ENCODE measurements around the gene LEMD2.

DNA sequence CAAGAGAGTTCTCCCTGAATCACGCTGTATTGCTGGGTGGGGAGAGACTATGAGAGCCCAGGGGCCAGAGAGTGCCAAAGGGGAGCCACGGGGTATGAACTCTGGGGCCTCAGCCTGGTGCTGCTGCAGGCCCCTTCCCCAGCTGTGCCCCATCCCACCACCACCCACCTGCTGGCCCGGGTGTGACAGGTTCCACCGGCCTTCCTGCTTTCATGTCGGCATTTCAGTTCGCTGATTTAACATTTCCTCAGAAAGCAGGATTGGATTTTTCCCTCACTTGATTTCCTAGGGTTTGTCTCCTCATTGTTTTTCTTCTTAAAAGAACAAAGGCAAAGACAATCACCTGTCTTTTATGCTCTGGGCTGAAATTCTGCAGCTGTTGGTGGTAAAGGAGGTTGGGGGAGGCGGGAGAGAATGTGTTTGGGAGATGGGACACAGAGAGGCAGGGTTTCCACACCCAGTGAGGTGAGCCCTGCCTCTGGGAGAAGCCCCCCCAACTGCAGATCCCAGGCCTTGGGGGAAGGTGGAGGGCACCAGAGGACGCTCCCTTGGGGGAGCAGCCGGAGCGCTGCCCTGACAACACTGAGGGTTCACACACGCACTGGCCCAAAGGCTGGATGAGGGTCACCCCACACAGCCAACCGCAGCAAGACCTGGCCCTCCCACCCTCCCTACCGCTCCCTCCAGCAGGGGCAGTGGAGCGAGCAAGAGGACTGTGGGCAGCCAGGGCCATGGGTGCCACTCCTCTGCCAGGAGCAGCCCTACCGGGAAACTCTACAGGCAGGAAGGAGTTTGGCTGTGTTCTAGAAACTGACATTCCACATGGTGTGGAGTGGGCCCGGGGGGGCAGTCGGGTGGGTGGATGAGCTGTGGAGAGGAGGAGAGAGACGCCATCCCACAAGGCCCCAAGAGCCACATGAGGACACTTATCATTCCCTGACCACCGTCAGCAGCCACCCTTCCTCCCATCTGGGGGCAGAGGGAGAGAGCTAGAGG lies 25.4 kb upstream of the LEMD2 start:
- TF ChIP-seq, protein P1, sequence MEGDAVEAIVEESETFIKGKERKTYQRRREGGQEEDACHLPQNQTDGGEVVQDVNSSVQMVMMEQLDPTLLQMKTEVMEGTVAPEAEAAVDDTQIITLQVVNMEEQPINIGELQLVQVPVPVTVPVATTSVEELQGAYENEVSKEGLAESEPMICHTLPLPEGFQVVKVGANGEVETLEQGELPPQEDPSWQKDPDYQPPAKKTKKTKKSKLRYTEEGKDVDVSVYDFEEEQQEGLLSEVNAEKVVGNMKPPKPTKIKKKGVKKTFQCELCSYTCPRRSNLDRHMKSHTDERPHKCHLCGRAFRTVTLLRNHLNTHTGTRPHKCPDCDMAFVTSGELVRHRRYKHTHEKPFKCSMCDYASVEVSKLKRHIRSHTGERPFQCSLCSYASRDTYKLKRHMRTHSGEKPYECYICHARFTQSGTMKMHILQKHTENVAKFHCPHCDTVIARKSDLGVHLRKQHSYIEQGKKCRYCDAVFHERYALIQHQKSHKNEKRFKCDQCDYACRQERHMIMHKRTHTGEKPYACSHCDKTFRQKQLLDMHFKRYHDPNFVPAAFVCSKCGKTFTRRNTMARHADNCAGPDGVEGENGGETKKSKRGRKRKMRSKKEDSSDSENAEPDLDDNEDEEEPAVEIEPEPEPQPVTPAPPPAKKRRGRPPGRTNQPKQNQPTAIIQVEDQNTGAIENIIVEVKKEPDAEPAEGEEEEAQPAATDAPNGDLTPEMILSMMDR (IDR thresholded peaks at IDR 0.05; ENCODE audit: low read depth, low read length, poor library complexity, severe bottlenecking), result no peak
- TF ChIP-seq EZH2phosphoT487 (IDR thresholded peaks at IDR 0.05; ENCODE audit: borderline replicate concordance, low read length), result no peak
